Fibroblast of skin of back (primary cell): ENCODE data around the gene PRSS57.

ENCODE experiments used
- DNase-seq: peaks from one replicate; pipeline ENCODE4 v3.0.0-alpha.2; 2013

Gene PRSS57

DNA sequence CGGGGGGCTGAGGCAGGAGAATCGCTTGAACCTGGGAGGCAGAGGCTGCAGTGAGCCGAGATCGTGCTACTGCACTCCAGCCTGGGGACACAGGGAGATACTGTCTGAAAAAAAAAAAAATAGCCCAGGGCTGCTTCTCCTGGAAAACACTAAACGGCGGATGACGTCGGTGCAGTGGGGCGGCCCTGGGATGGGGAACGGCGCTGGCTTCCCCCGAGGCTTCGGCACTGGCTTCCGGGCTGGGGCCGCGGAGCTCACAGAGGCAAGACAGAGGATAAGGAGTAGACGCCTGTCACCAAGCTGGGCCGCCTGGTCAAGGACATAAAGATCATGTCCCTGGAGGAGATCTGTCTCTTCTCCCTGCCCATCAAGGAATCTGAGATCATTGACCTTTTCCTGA is 5.0 kb downstream of the PRSS57 start:
- DNase-seq, result no peak

DNA sequence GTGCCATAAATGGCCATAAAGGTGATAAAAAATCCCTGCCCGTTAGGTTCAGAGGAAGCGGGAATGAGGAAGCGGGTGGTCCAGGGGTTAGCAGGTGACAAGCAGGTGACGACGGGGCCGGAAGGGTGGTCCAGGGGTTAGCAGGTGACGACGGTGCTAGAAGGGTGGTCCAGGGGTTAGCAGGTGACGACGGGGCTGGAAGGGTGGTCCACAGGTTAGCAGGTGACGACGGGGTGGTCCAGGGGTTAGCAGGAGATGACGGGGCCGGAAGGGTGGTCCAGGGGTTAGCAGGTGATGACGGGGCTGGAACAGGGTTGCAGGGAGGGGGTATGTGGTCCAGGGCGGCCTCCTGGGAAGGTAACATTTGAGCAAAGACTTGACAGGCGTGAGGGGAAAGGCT is 6.3 kb downstream of the PRSS57 start:
- DNase-seq, result no peak

DNA sequence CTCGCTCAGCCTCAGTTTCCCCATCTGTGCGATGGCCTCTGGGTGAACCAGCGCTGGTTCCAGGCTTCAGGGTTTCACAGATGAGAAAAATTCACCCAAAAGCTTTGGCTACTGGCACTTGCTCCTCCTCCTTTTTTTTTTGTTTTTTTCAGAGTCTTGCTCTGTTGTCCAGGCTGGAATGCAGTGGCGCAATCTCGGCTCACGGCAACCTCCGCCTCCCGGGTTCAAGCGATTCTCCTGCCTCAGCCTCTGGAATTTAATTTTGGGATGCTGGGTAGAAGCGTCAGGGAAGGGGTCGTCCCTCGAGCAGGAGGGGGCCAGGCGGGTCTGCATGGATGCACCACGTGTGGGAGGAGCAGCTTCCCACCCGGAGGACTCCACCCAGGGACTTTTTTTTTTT is 7.0 kb downstream of the PRSS57 start:
- no peak for DNase-seq

DNA sequence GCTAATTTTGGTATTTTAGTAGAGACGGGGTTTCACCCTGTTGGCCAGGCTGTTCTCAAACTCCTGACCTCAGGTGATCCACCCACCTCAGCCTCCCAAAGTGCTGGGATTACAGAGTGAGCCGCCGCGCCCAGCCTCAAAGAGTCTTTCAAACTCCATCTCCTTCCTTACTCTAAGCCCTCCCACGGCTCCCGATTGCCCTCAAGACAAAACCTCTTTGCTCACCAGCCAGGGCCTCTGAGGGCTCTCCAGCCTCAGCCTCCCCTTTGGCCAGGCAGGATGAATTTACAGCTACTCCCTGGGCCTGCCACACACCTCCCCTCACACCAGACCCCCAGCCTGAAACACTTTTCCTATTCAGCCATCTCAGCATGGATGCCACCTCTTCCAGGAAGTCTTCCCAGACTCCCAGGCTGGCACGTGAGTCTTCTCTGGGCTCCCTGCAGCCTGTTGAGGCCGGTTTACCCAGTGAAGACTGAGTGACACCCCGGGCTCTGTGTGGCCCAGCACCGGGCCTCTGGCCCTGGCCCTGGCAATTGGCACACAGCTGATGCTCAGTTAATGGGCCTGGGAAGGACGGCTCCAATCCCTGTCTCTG is 7.6 kb downstream of the PRSS57 start:
- DNase-seq, result no peak

DNA sequence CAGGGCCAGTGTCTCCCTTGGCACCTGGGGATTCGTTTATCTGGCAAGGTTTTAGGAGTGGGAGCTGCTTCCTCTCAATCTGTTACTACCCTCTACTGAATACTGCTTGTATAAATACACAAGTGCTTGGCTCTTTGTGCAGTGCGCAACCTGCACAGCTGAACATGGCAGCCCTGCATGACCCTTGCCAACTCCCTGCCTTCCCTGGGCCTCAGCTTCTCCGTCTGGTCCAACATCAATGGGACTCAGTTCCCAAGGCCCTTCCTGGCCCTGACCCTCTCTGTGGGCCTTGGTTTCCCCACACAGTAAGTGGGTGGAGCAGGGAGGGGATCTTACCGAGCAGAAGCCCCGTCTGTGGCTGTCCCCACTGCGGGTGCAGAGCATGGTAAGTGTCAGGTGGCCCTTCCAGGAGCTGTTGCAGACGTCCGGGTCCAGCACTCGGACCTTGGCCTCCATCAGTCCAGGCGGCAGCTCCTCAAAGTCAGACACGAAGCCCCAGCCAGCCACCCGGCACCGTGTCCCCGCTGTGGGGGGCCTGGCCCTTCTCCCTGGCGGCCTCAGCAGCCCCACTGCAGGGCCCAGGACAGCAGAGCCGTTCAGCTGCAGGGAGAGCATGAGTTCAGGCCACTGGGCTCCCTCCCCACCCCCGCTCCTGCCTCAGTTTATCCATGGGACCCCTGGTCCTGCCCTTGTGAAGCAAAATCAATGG is 8.5 kb downstream of the PRSS57 start:
- no peak for DNase-seq

DNA sequence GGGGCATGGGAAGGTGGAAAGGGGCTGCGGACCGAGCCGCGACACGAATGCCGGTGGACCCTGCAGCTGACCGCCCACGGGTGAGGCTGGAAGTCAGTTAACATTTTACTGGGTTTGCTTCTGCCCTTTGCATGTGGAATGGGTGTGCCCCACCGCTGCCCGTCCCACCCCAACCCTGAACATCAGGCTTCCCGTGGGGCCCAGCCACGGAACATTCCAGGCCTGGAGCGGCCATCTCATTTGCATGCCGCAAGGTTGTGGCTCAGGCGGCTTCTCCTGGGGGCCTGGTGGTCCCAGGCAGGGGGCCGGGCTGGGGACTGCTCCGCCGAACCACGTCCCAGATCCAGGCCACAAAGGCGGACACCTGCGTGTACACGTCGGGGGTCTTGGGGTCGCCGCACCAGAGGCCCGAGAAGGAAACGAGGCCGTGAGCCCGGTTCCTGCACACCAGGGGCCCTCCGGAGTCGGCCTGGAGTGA is 9.8 kb downstream of the PRSS57 start:
- DNase-seq, result no peak

DNA sequence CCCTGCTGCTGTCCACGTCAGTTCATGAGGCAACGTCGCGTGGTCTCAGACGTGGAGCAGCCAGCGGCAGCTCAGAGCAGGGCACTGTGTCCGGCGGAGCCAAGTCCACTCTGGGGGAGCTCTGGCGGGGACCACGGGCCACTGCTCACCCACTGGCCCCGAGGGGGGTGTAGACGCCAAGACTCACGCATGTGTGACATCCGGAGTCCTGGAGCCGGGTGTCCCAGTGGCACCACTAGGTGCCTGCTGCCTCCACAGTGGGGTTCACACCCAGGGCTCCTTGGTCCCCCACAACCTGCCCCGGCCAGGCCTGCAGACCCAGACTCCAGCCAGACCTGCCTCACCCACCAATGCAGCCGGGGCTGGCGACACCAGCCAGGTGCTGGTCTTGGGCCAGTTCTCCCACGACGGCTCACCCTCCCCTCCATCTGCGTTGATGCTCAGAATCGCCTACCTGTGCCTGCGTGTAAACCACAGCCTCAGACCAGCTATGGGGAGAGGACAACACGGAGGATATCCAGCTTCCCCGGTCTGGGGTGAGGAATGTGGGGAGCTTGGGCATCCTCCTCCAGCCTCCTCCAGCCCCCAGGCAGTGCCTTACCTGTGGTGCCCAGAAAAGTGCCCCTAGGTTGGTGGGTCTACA is 12.5 kb downstream of the PRSS57 start:
- DNase-seq, result no peak

DNA sequence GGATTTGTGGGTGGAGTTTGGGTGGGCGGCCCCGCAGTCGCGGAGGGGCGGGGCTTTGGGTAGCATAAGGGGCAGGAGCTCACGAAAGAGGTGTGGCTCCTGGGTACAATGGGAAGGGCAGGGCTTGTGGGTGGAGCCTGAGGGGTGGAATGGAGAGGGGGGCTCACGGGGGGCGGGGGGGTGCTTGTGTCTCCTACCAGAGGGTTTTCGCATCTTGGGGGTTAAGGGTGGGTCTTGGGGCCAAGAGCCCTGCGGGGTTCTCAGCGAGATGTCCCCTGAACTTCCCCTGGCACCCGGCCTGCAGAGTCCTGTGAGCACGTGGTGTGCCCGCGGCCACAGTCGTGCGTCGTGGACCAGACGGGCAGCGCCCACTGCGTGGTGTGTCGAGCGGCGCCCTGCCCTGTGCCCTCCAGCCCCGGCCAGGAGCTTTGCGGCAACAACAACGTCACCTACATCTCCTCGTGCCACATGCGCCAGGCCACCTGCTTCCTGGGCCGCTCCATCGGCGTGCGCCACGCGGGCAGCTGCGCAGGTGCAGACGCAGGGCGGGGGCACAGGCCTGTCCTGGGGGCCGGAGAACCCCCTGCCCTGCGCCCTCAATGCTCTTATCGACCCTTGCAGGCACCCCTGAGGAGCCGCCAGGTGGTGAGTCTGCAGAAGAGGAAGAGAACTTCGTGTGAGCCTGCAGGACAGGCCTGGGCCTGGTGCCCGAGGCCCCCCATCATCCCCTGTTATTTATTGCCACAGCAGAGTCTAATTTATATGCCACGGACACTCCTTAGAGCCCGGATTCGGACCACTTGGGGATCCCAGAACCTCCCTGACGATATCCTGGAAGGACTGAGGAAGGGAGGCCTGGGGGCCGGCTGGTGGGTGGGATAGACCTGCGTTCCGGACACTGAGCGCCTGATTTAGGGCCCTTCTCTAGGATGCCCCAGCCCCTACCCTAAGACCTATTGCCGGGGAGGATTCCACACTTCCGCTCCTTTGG is 13.9 kb downstream of the PRSS57 start:
- DNase-seq, result no peak

DNA sequence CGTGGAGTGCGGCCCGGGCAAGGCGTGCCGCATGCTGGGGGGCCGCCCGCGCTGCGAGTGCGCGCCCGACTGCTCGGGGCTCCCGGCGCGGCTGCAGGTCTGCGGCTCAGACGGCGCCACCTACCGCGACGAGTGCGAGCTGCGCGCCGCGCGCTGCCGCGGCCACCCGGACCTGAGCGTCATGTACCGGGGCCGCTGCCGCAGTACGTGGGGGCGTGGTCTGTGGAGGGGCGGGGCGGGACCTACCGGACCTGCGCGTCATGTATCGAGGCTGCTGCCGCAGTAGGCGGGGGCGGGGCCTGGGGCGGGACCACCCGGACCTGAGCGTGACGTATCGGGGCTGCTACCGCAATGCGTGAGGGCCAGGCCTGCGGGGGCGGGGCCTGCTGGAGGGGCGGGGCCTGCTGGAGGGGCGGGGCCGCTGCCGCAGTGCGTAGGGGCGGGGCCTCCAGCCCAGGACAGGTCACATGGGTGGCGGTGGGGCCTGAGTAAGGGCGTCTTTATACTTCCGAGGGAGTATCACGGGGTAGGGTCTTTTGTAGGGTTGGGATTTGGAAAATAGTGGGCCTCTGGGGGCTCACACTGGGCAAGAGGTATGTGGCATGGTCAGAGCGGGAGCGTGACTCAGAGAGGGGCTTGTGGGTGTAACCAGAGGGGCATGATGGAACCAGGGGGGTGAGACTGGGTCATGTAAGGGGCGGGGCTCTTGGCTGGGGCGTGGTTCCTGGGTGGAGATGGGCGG is 14.8 kb downstream of the PRSS57 start:
- DNase-seq, result peak; percentile 96

DNA sequence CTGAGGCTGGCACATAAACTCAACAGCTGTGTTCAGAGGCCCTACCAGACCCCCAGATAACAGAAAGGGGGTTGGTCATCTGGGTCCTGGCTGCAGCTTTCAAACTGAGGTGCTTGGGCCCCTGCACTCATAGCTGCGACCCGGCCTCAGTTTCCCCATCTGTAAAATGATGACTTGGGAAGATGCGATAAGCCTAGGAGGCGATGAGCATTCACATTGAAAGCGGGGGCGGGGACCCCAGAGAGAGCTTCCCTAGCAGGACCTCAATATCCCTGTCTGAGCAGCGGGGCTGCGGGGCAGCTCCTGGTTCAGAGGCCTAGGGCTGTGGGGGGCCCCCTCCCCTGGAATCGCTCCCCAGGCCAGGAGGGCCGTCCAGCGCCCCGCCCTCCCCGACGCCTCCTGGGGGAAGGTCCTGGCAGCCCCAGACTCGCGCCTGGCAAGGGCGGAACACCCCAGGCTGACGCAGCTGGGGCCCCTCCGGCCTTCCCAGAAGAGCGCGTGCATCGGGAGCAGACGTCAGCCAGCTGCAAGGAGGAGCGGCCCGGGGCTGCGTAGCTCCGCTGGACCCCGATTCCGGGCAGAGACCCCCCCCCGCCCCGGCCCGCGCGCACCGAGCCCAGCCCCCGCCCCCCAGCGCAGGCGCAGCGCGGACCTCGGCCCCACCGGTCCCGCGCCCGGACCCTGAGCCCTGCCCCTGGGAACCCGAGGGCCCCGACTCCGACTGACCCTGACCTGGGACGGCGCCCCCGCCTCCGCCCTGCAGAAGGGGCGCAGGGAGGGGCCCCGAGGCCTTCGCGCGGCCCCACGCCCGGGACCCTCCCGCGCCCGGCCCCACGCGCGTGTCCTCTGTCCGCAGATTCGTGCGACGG is 15.6 kb downstream of the PRSS57 start:
- DNase-seq, result peak; percentile 70

DNA sequence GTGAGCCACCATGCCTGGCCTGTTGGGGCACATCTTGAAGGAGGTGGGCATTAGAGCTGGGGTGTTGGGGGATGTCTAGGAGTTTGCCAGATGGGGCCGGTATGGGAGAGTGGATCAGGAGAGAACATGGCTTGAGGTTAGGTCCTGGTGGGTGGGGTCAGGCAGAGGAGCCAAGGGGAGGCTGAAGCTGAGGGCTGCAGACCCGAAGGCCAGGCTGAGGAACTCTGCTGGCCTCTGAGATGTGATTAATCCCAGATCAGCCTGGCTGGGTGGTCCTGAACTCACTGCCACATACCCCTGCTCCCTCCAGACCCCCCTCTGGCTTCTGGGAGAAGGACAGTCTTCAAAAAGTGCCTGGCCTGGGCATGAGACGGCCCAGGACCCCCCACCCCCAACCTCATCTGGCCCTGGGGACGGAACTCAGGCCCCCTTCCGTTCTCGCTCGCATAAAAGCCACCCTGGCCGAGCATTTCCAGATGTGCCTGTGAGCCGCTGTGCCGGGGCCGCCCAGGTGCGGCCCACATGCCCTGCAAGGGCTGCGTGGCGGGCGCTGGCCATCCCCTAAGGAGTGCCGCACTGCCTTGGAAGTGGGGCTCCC is 16.4 kb downstream of the PRSS57 start:
- DNase-seq, result no peak

DNA sequence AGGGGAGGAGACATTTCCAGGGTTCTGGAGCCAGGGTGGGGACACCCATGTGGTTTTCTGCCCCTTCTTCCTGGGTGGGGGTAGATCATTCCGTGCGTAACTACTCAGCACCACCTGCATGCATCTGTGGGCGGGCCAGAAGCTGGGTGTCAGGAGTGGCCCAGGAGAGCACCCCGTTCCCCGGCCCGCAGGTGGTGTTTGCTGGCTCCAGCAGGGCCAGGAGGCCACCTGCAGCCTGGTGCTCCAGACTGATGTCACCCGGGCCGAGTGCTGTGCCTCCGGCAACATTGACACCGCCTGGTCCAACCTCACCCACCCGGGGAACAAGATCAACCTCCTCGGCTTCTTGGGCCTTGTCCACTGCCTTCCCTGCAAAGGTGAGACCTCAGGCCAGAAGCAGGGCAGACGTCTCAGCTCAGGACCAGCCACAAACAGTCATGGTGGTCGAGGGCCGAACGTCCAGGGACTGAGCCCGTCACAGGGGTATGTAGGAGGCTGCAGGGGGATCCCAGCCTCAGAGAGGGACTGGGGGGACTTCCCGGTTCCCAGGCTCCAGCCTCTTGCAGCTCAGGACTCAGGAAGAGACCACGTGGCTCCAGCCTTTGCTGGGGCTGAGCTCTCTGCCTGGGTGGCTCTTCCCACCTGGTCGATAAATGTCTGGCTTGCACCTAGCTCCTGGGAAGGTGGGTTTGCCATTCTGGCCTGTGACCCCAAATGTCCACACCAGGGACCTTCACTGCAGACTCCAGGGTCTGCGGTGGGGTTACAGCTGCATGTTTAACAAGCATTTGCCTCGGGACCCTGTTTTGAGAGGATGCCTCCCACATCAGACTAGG is 17.4 kb downstream of the PRSS57 start:
- no peak for DNase-seq

DNA sequence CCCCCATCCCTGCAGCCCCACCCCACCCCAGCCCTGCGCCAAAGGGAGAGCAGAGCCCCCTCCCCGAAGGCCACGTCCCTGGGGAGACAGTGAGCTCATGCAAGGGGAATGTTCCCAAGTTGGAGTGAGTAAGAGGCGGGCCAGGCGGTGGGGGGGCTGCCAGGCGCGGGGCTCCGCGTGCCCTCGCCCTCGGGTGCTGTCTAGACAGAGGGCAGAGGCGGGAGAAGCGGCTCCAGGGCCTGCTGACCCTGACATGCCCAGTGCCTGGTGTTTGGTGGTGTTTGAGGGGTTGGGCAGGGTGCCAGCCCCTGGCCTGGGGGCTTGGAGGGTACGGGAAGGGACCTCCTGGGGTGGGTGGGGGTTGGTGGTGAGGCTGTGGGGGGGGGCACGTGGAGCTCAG is 18.1 kb downstream of the PRSS57 start:
- DNase-seq, result peak; percentile 93

DNA sequence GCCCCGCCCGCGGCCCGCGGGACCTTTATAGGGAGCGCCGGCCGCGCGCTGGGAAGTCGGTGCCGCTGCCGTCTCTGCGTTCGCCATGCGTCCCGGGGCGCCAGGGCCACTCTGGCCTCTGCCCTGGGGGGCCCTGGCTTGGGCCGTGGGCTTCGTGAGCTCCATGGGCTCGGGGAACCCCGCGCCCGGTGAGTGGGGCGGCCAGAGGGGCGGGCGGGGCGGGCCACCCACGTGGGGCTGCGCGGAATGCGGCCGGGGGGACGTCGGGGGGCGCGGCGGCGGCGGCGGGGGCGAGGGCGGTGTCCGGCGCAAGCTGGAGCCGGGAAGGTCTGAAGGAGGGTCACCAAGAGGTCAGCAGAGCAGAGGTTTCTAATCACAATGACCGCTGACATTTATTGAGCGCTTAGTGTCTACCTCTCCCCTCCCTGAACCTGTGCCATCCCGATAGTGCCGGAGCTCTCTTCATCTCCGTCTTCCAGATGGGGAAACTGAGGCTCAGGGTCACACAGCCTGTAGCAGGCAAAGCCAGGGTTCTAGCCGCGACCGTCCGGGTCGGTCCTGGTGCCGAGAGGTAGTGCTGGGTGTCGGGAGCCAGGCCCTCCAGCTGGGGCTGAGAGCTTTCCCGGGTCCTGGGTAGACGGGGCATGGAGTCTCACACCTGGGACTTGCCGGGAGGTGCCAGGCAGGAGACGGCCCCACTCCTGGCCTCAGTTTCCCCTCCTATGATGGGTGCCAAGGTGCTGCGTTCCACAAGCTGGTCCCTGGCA is 18.7 kb downstream of the PRSS57 start, which contains the start of gene FSTL3:
Gene FSTL3, plus strand, starts transcription at position 54 of the 767 bp plus-strand sequence. Its CDS starts 32 bp downstream, at position 86.
- DNase-seq, result peak; percentile 39

DNA sequence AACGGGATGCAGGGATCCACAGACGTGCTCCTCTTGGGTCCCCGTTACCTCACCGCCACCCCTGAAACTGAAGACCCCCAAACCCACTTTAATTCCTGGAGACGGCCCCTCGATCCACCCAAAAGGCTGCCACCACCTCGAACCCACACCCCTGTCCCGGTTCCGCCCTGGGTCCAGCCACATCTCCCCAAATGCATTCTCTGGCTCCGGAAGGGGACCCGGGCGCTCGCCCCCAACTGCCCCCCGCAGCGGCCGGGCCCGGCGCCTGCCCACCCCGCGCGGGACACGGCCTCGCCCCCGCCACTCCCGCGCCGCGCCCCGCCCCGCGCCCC is 19.3 kb downstream of the PRSS57 start:
- DNase-seq, result no peak

DNA sequence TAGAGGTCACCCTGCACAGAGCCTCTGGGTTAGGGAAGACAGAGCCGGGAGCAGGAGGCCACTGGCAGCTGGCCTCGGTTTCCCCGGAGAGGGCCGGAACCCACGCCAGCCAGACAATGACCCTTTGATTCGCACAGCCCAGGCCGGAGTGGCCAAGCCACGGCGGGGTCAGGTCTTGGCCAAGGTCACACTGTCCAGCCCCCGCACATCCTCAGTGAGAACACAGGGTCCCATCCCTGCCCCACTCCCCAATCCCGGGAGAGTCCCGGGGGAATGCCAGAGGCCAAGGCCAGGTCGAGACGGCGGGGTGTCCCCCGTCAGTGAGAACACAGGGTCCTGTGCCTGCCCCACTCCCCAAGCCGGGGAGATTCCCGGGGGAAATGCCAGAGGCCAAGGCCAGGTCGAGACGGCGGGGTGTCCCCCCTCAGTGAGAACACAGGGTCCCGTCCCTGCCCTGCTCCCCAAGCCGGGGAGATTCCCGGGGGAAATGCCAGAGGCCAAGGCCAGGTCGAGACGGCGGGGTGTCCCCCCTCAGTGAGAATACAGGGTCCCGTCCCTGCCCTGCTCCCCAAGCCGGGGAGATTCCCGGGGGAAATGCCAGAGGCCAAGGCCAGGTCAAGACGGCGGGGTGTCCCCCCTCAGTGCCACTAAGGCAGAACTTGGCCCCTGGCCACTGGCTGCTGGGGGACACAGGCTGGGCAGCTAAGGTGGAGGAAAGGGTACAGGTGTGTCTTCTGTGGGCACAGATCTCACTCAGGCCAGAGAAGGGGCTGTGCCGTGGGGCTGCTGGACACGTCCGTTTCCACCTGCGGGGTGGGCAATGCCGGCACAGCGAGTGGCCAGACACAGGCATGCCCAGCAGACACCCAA is 20.7 kb downstream of the PRSS57 start:
- no peak for DNase-seq

DNA sequence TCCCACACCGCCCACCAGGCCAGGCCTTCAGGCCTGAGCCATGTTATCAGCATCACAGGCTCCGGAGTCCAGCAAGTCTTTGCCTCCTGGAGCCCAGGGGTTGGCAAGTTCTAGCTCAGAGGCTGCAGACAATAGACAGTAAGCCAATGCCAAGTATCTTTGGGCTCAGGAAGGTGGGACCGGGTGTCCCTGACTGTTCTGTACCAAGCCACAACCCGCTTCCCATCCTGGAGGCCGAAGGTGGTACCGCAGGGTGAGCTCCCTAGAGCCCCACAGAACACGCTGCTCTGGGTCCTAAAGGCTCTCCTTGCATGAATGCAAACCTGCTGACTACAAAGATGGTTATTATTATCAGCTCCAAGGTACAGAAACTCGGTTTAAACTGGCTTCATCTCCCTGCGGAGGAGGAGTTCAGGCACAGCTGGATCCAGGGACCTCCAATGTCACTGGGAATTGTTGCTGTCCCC is 24.6 kb downstream of the PRSS57 start:
- no peak for DNase-seq
